Astrocyte of the spinal cord (primary cell): ENCODE measurements around the gene ZNF507.

ENCODE experiments used
- DNase-seq: peaks from one replicate; pipeline ENCODE4 v3.0.0; 2011; ENCODE audit warnings: low read depth, low spot score
- H3K4me3 ChIP-seq: 2 replicates; pipeline ENCODE4 v1.5.1; 2011; ENCODE audit warnings: low read depth, mild to moderate bottlenecking, low read length, moderate library complexity
- CTCF ChIP-seq: IDR thresholded peaks from 2 replicates; pipeline ENCODE4 v1.5.1; 2012; ENCODE audit warnings: low read depth, mild to moderate bottlenecking, low read length, inconsistent platforms
- in situ Hi-C: cut with HindIII; loops from 2 replicates; pipeline ENCODE4 v1.10.0; 2017; ENCODE audit warnings: low sequenced_read_pairs

Gene ZNF507

GRCh38 chr19:32309711-32310390, 35.6 kb upstream of the ZNF507 start:
- in situ Hi-C loops: no loop called here
- H3K4me3 ChIP-seq: no peak overlapping the region
- DNase-seq: no peak
- TF ChIP-seq CTCF: no peak

DNA sequence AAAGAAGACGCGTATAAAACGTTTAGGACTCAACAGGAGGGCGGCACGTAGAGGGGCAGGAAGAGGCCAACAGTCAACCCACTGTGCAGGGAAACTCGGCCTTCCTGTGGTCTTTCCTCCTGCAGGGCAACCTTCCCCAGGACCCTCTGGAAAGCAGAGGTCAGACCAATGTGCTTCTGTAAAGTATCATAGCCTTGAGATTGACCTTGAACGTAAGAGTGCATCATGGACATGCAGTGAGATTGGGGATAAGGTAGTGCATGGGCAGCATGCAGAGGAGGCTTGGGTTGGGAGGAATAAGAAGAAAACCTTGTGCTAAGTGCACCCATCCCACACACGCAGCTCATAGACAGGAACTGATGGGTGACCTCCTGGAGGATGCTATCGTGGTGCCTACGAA, 34.0 kb upstream of the ZNF507 start:
- no peak overlapping the region for H3K4me3 ChIP-seq
- in situ Hi-C loops: no loop called here
- TF ChIP-seq CTCF: no peak
- no peak for DNase-seq

GRCh38 chr19:32313569-32314265, 31.7 kb upstream of the ZNF507 start:
- no peak for TF ChIP-seq CTCF
- DNase-seq: no peak
- H3K4me3 ChIP-seq: no peak overlapping the region
- in situ Hi-C loops: no loop called here

DNA sequence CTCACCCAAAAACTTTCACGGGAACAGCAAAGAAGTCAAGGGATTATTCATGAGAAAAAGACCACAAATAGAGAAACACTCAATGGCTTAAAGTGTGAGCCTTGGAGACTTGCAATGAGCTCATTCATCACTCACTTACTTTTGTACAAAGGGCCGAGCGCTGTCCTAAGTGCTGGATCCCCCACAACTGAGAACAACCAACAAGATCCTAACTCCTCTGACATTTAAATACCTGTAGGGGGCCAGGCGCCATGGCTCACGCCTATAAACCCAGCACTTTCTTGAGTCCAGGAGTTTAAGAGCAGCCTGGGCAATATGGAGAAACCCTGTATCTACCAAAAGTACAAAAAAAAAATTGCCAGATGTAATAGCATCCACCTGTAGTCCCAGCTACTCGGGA, 29.4 kb upstream of the ZNF507 start:
- no peak for DNase-seq
- H3K4me3 ChIP-seq: no peak overlapping the region
- in situ Hi-C loops: no loop called here
- no peak for TF ChIP-seq CTCF

DNA sequence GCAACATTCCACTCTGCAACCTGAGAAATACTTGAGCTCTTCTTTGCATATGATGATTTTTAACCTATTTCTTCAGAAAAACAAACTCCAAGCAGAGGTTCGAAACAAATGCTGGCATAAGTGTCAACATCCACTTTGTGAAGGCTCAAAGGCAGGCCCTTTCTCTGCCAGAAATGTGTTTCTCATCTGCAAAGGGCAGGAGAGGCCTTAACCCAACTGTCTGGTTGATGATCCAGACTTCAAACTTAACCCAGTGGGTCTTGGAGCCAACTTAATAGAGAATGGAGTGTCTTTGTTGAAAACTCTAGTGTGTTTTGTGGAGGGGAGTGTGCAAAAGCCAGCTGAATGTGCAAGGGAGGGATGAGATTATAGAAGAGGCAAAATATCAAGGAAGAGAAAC, 28.3 kb upstream of the ZNF507 start:
- no peak overlapping the region for H3K4me3 ChIP-seq
- no peak for TF ChIP-seq CTCF
- DNase-seq: no peak
- in situ Hi-C loops: no loop called here

DNA sequence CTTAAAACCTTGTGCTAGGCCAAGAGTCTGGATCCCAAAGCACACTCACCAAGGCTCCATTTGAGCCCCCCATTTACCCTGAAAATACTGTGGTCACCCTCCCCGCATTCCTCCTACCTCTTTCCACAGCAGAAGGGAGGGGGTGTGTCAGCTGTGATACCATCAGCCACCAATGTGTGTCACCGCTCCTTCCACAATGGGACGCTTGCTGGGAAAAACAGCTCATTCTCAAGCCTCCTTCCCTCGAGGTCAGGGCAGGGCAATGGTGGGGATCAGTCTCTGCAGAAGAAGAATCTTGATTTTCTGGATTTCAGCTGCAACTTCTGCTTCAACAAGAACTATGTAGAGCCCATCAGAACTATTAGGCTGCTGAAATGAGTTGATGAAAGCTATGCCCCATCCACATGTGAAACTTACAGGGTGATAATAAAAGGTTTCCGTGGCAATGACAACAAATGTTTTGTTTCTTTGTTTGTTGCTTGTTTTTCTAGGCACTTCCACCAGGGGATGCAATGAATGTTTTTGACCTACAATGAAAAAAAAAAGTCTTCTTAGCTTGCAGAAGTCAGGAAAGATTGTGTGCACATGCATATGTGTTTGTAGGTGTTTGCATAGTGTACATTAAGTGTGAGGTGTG, 26.4 kb upstream of the ZNF507 start:
- no peak for DNase-seq
- peak; percentile 7 for TF ChIP-seq CTCF
- in situ Hi-C loops: no loop called here

More for the DNA sequence above, 26.4 kb upstream of the ZNF507 start:
- no peak overlapping the region for H3K4me3 ChIP-seq
